GM12878 (cell line): ENCODE measurements around the gene LDB3. TPM values are rescaled to one million over a fixed set of nuclear protein-coding genes. Genes with fewer than 3 reads are reported as not detected.

Experiments
- ATAC-seq: fragments of 200-7000 bp; cut with Tn5 transposase; 3 replicates; pipeline ENCODE4 v1.9.1; 2020; ENCODE audit warnings: mild to moderate bottlenecking, moderate library complexity
- BruUV-seq: library from RNA; stranded (reverse); fragments of 400-500 nt; replicated peaks from 2 replicates; lab custom pipeline; 2021; lab: Mats Ljungman, UMichigan
- CTCF ChIA-PET: fragments of 300-600 bp; sonication (Branson Sonifier 250); formaldehyde crosslinking; extraction: SDS; loops from one replicate; lab custom pipeline; 2021; ENCODE audit warnings: inconsistent platforms; lab: Yijun Ruan, JAX
- POLR2A ChIA-PET: fragments of 350-600 bp; formaldehyde crosslinking; extraction: SDS; loops from one replicate; lab custom pipeline; 2021; ENCODE audit warnings: inconsistent platforms; lab: Charles Lee
- RAD21 ChIA-PET: fragments of 300-600 bp; sonication (Branson Sonifier 250); formaldehyde crosslinking; loops from one replicate; lab custom pipeline; 2023; ENCODE audit warnings: antibody characterized with exemption; ENCODE audit not compliant: unreplicated experiment; lab: Charles Lee
- SMC1A ChIA-PET: fragments of 300-600 bp; sonication (Branson Sonifier 250); formaldehyde crosslinking; loops from one replicate; lab custom pipeline; 2023; ENCODE audit not compliant: unreplicated experiment, uncharacterized antibody; lab: Charles Lee
- DNase-seq: peaks from one replicate; pipeline ENCODE4 v3.0.0-alpha.2; 2011; ENCODE audit warnings: low read depth, low spot score
- FAIRE-seq: peaks from 3 replicates; lab custom pipeline; 2011; peaks lifted over from hg19 to GRCh38; lab: Jason Lieb, UNC
- H2AFZ ChIP-seq: 2 replicates; pipeline ENCODE4 v1.6.0; 2011; ENCODE audit warnings: low read depth, low read length, control low read depth; ENCODE audit not compliant: control insufficient read depth
- H3K27ac ChIP-seq: 2 replicates; pipeline ENCODE4 v1.5.1; 2011; ENCODE audit warnings: control low read depth; ENCODE audit not compliant: control insufficient read depth, insufficient read depth
- H3K27me3 ChIP-seq, 2 experiments: replicated peaks in 1 of 2; 2 replicates each; pipeline versions ENCODE4 v1.6.0 to v1.6.1; 2011; ENCODE audit warnings: low read length in 1 of 2; ENCODE audit not compliant: control insufficient read depth in 2 of 2, insufficient read depth in 2 of 2
- H3K36me3 ChIP-seq, 2 experiments: 2 replicates each; pipeline ENCODE4 v1.5.1; 2011; ENCODE audit warnings: low read length in 1 of 2; ENCODE audit not compliant: control insufficient read depth in 2 of 2, insufficient read depth in 2 of 2
- H3K4me1 ChIP-seq: 2 replicates; pipeline ENCODE4 v1.6.1; 2011; ENCODE audit warnings: mild to moderate bottlenecking, low read length, moderate library complexity, mixed read lengths; ENCODE audit not compliant: control insufficient read depth, insufficient read depth
- H3K4me2 ChIP-seq: 2 replicates; pipeline ENCODE4 v1.6.0; 2011; ENCODE audit warnings: control low read depth; ENCODE audit not compliant: control insufficient read depth, insufficient read depth
- H3K4me3 ChIP-seq: fragments of 200-600 bp; sonication (generic); 2 replicates; pipeline ENCODE4 v1.5.1; 2016
- H3K79me2 ChIP-seq: 2 replicates; pipeline ENCODE4 v1.6.0; 2011; ENCODE audit warnings: low read length; ENCODE audit not compliant: control insufficient read depth, insufficient read depth
- H3K9ac ChIP-seq: 2 replicates; pipeline ENCODE4 v1.8.0; 2011; ENCODE audit warnings: low read length, control low read depth, mixed read lengths; ENCODE audit not compliant: control insufficient read depth, insufficient read depth
- H3K9me3 ChIP-seq: replicated peaks from 3 replicates; pipeline ENCODE4 v1.5.1; 2011; ENCODE audit warnings: mild to moderate bottlenecking, low read length; ENCODE audit not compliant: control insufficient read depth, insufficient read depth
- H4K20me1 ChIP-seq: 2 replicates; pipeline ENCODE4 v1.6.0; 2011; ENCODE audit not compliant: control insufficient read depth, insufficient read depth
- ATF7 ChIP-seq: fragments of 450-650 bp; IDR thresholded peaks from 2 replicates; pipeline ENCODE4 v1.6.1; 2016; ENCODE audit warnings: low read depth, mild to moderate bottlenecking
- CREM ChIP-seq: IDR thresholded peaks from 2 replicates; pipeline ENCODE4 v1.6.1; 2014; ENCODE audit warnings: antibody characterized with exemption, low read depth
- CUX1 ChIP-seq: IDR thresholded peaks from 2 replicates; pipeline ENCODE4 v1.6.1; 2012; ENCODE audit warnings: improper control_type of control experiment, low read depth, low read length; ENCODE audit not compliant: insufficient replicate concordance
- EGR1 ChIP-seq, 2 experiments: IDR thresholded peaks; 1 replicate in 1 of 2; 2 replicates in 1 of 2; pipeline ENCODE4 v1.6.1; 2011 to 2012; ENCODE audit warnings: low read depth in 2 of 2, low read length in 2 of 2, borderline replicate concordance in 1 of 2, mild to moderate bottlenecking in 1 of 2, moderate library complexity in 1 of 2
- ELK1 ChIP-seq: IDR thresholded peaks from 2 replicates; pipeline ENCODE4 v1.6.1; 2012; ENCODE audit warnings: low read depth, low read length, improper control_type of control experiment
- JUNB ChIP-seq: IDR thresholded peaks from 2 replicates; pipeline ENCODE4 v1.6.1; 2016; ENCODE audit warnings: antibody characterized with exemption, mild to moderate bottlenecking
- JUND ChIP-seq: IDR thresholded peaks from 2 replicates; pipeline ENCODE4 v1.6.1; 2012; ENCODE audit warnings: low read depth, mild to moderate bottlenecking, low read length, improper control_type of control experiment, moderate library complexity
- NBN ChIP-seq: fragments of 450-650 bp; IDR thresholded peaks from 2 replicates; pipeline ENCODE4 v1.6.1; 2016
- NFXL1 ChIP-seq: fragments of 450-650 bp; IDR thresholded peaks from 2 replicates; pipeline ENCODE4 v1.6.1; 2017; ENCODE audit warnings: antibody characterized with exemption, mild to moderate bottlenecking, borderline replicate concordance
- WGBS: methylation state at CpG from one replicate; pipeline ENCODE4 v1.1.6; 2016; ENCODE audit warnings: low lambda C conversion rate; ENCODE audit not compliant: insufficient replicate concordance, insufficient coverage; ENCODE audit errors: missing lambda C conversion rate; 5-methylcytosine and 5-hydroxymethylcytosine counted together
- in situ Hi-C: fragments of 300-500 bp; cut with MboI; formaldehyde crosslinking; loops from 9 replicates; pipeline ENCODE4 v1.14.3; 2018; ENCODE audit warnings: mixed read lengths
- intact Hi-C: fragments of 100-400 bp; cut with micrococcal nuclease; formaldehyde crosslinking; loops from one replicate; pipeline ENCODE4 v1.14.2; 2022; ENCODE audit not compliant: unreplicated experiment
- polyA plus RNA-seq, 11 experiments: library from polyadenylated mRNA; depleted of rRNA in 4 of 11; unstranded in 6 of 11; stranded (reverse) in 5 of 11; fragments of >200 nt; fragmentation: Nextera tagmentation in 4 of 11; fragmentation: Illumina TruSeq in 1 of 11; extraction: Ambion mirVana in 4 of 11; extraction: Trizol in 1 of 11; gene quantifications; 1 replicate in 1 of 11; 2 replicates in 10 of 11; pipeline versions ENCODE4 v1.2.1 to v1.2.3, GENCODE V29; 2011 to 2016; ENCODE audit warnings: inconsistent platforms in 2 of 11, missing spikeins in 2 of 11, low read depth in 1 of 11
- total RNA-seq, 4 experiments: library from RNA; depleted of rRNA in 3 of 4; stranded (reverse); fragments of >200 nt in 3 of 4; fragmentation: Illumina TruSeq in 1 of 4; extraction: Trizol in 1 of 4; gene quantifications; 2 replicates each; pipeline versions ENCODE4 v1.2.1 to v1.2.3, GENCODE V29; 2013 to 2021

The LDB3 gene
- total and polyA plus RNA-seq, 10 of the 15 experiments (the other 5 are each of a cell fraction or from before 2014, with no cell fraction given) = 0.02 to 0.07 (median 0.04) TPM; not detected in 1

- no peak overlapping the region for H3K27ac ChIP-seq
- in situ Hi-C loops (no loop called here), intact Hi-C loops (no loop called here)
- no TSS peak for BruUV-seq
- H3K4me3 ChIP-seq = no peak overlapping the region
- no peaks in the 10 kb centered on the region for H4K20me1 ChIP-seq
- no peaks in the 10 kb centered on the region for H3K36me3 ChIP-seq
- no peaks in the 10 kb centered on the region for H3K4me1 ChIP-seq
- DNase-seq (no peak), ATAC-seq (no peak), FAIRE-seq (no peak)
- ChIA-PET CTCF (interaction anchor here (0.5 to 2.3 kb wide), 3 partner anchors 13 to 33 kb away, joined by 3 to 7 read pairs (median 4); no protein-coding TSS in a partner anchor), POLR2A (no interaction called here), RAD21 (interaction anchor here (0.6 to 1.7 kb wide), 3 partner anchors 26 to 229 kb away, joined by 3 to 7 read pairs (median 3); no protein-coding TSS in a partner anchor), SMC1A (interaction anchor here (0.8 to 2.4 kb wide), 3 partner anchors 12 to 29 kb away, joined by 3 to 13 read pairs (median 7); no protein-coding TSS in a partner anchor)
- TF ChIP-seq ELK1 = no peak
- no peak for TF ChIP-seq NBN
- TF ChIP-seq JUND = no peak
- TF ChIP-seq CUX1 = no peak
- TF ChIP-seq JUNB = no peak
- TF ChIP-seq ATF7 = no peak
- no peak for TF ChIP-seq NFXL1
- TF ChIP-seq CREM = no peak
- no peak for TF ChIP-seq EGR1 (IDR thresholded peaks at IDR 0.05; ENCODE audit: borderline replicate concordance in 1 of 2, low read depth in 2 of 2, low read length in 2 of 2)
- WGBS = 26% methylated on average over 3 of the region's 3 CpGs
- no peaks in the 10 kb centered on the region for H3K79me2 ChIP-seq
- H3K9me3 ChIP-seq = no peaks in the 10 kb centered on the region
- H3K9ac ChIP-seq = no peak overlapping the region
- H3K4me2 ChIP-seq = no peak overlapping the region
- H2AFZ ChIP-seq = no peak overlapping the region
- no peaks in the 10 kb centered on the region; a peak in 1 of 4 replicates for H3K27me3 ChIP-seq
Observed at GRCh38 chr10:86671419-86671818, 3.1 kb downstream of the LDB3 start.
